DMS53 treated with DMSO at 0.1 percent for 48 hours (cell line): Measurements from ENCODE around the gene KAZALD1.
A peak's percentile ranks its signal among the peaks of the same experiment; 100 is the strongest.
"Not testable (repeated sequence)": the region's sequence is repeated elsewhere in the genome, so short reads cannot be mapped to it uniquely, and the experiment has no call there.

Experiments used
- DNase-seq: peaks from one replicate; lab custom pipeline; 2025; ENCODE audit not compliant: unreplicated experiment; lab: John Stamatoyannopoulos, UW

The KAZALD1 gene

DNA sequence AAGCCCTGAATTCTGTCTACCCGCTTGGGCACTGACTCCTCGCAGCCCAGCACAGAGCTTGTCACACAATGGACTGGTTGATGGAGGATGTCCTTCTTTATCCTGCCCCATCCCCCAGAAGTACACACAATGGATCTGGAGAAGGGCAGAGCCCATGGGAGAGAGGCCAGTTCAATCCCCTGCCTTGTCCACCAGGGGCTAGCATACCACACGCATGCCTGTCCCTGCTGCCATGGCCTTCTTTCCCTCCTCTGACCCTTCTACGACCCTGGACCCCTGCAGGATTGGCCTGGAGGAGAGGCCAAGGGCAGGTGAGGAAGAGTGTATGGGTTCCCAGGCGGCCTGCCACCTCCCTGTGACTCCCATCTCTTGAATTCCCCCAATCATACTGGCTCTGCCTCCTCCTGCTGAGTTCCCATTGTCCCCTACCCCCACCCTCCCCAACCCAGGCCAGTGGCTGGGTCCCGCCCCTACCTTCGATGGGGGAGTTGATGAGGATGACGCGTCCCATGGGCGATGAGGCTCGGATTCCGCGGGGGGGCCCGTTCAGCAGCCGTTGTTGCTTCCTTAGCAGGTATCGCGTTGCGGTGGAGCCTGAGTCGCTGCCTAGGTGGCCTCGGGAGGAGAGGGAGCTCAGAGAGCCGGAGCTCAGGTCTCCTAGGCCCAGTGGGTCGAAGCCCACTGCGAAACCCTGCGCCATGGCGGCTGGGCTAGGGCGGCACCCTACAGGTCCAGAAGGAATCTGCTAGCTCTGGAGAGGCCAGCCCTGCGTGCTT, 32.1 kb upstream of the KAZALD1 start:
- DNase-seq, result no peak

DNA sequence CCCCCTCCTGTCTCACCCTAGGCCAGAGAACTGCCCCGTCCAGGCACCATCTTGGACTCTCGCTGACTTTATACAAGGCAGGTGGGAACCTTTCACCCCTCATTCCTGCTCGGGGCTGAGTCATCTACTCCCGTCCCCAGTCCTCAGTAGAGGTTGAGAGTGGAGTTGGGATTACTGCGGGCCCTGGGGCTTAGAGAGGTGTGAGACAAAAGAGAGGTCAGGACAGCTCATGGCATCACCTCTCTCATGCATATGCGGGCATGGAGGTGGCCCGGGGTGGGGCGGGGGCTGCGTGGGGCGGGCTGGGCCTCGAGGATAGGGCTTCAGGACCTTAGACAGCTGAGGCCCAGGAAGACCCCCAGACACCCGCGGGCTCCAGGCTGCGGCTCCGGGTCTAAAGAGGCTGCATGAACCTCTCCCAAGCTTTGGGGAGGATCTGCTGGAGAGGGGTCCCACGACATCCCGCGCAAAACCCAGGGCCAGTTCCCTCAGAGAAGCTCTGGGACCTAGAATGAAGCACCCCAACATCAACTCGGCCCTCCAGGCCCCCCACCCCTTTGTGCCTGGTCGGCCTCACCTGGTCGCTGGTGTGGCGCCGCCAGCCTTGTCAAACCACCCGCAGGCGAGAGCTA, 31.2 kb upstream of the KAZALD1 start:
- no peak for DNase-seq

DNA sequence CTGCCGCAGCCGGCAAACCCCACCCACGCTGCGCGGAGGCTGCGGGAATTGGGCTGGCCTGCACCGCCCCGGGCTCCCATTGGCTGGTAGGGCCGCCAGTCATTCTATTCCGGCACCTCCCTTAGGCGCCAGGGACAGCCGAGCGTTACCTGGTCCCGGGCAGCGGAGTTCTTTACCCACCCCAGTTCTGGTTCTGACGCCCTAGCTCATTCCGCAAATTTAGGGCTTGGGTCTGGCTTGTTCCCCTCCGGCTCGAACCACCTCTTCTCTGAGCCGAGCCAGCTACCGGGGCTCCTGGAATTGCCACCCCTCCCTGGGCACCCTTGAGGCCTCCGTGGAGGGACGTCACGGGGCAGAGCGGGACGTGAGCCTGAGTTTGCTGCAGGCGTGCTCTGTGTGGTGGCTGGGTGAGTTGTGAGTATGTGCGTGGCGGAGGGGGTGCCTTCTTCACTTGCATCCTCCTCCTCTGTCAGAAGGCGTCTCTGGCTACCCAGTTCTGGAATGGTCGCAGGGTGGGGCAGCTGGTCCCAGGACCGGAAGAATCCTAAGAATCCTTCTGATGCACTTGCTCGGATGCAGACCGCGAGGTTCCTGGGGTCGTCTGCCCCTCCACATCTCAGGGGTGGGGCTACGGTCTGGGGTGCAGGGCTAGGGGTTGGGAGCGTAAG, 30.5 kb upstream of the KAZALD1 start, which contains the start of the genes PDZD7 and SFXN3:
TSS of gene PDZD7 (minus strand) at position 2 of the 668 bp plus-strand sequence. CDS start 910 bp downstream, outside the sequence.
TSS of gene SFXN3 (plus strand) at position 107 of the 668 bp plus-strand sequence. CDS start 3,461 bp downstream, outside the sequence.
- peak; percentile 82 for DNase-seq

DNA sequence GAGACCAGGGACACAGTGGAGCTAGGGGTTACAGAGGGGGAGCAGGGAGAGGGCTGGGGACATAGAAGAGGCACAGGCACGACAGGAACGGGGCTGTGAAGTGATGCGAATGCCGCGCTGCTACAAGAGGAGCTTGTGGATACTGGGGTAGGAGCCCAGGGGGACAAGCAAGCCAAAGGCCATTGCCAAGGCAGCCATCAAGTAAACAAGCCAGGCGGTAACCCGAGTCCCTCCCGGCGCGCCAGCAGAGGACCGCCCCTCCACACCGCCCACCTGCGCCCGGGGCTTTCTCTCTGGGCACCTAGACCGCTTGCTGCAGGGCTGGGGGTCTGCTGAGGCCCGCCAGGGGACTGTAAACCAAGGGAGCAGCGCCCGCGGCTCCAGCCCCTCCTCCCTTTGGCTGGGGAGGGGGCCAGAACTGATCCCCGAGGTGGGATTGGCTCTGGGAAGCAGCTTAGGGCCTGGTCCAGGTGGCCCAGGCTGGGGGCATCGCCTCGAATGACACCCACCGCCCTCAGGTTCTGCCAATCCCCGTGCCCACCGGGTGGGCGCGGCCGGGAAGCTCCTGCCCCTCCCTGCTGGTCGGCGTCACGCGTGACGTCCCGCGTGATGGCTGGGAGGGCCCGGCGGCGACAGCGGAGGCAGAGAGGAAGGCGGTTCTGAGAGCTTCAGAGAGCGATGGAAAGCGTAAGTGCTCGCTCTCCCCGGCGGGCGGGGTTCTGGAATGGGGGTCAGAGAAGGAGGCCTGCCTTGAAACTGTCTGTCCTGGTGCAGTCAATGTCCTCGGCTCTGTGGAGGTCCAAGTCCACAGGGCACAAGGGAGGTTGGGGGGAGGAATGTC, 29.8 kb upstream of the KAZALD1 start:
- DNase-seq, result peak; percentile 28

DNA sequence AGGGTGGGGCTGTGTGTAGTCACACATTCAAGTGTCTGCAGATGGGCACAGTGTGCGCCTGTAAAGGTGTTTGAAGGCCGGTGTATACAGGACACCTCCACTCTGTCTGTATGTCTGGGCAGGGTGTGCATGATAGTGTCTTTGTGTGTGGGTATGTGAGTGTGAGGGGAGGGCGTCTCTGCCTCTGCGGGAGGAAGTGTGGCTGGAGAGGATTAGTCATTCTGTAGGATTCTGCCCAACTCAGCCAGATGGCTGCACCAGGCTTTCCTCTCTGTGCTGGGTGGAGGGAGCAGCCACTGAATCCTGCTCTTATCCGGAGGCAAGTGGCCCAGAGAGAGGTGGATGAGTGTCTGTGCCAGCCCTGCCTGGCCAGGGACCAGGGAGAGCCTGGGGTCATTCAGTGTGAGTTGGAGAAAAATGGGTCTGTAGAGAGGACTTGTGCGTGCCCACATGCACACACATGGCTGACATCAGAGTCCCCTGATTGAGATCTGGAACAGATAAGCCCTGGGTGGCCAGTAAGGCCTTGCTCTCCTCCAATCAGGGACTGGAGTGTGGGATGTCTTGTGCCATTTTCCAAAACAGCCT, 29.1 kb upstream of the KAZALD1 start:
- DNase-seq, result peak; percentile 59

DNA sequence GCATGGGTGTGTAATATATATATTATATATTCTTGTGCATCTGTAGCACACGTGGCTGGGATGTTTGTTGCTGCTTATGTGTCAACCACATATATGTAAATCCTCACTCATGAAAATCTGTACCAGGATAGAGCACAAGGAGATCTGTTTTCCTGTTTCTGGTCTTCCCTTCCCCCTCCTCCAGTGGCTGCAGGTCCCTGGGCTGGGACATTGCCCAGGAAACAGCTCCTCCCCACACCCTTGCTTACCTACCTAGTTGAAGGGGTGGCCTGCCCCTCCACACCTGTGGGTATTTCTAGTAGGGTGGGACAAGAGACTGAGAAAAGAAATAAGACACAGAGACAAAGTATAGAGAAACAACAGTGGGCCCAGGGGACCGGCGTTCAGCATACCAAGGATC, 28.5 kb upstream of the KAZALD1 start:
- no peak for DNase-seq

DNA sequence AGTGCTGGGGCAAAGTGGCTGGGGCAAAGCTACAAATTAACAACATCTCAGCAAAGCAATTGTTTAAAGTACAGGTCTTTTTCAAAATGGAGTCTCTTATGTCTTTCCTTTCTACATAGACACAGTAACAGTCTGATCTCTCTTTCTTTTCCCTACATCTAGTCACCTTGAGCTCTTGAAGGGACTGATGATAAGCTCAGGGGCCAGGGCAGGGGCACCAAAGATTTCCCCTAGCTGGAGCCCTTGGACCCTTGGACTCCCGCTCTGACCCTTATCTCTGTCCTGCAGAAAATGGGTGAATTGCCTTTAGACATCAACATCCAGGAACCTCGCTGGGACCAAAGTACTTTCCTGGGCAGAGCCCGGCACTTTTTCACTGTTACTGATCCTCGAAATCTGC, 27.4 kb upstream of the KAZALD1 start:
- not testable (repeated sequence) for DNase-seq

DNA sequence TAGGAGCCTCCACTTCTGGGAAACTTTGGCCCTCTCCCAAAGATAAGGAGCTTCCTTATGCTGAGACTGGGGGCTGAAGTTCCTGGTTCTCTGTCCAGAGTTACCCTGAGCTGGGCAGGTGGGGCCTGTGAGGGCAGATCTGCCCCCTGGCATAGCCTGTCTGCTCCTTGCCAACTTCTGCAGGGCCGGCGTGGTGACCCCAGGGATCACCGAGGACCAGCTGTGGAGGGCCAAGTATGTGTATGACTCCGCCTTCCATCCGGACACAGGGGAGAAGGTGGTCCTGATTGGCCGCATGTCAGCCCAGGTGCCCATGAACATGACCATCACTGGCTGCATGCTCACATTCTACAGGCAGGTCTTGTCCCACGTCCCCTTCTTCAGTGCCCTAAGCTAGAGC, 26.5 kb upstream of the KAZALD1 start:
- no peak for DNase-seq

DNA sequence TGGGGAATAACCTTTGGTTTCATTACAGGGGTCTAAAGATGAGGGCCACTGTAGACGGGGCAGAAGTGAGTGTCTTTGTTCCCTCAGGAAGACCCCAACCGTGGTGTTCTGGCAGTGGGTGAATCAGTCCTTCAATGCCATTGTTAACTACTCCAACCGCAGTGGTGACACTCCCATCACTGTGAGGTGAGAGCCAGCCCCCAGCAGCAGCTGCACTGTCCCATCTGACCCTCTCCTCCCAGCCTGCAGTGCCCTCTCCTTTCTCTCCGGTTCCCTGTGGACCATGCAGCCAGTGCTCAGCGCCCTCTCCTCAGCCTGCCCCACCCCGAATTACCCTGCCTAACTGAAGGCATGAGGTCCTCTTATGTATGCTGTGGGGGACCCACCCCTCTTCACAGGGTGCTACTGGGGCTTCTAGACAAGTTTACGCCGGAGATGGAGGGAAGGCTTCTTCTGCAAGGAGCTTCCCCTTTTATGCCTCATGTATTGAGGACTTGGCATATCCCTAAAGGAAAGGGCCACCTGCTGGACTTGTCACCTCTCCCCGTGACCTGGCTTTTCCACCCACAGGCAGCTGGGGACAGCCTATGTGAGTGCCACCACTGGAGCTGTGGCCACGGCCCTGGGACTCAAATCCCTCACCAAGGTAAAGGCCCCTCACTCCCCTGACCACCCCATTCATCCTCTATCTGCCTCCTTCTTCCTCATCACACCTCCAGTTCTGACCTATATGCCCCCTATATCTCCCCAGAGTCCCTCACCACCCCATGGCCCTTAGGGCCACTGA, 25.7 kb upstream of the KAZALD1 start:
- DNase-seq, result no peak

DNA sequence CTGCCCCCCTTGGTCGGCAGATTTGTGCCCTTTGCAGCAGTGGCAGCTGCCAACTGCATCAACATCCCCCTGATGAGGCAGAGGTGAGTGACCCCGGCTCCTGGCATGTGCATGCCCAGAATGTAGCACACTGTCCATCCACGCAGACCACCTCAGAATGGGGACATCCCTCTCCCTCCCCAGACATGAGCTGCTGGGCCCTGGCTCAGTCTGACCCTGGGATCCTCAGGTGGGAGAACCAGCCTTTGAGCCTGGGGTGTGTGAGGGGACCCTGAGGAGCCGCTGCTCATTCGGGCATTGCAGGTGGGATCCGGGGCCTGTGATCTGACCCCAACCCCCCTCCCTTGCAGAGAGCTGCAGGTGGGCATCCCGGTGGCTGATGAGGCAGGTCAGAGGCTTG, 25.1 kb upstream of the KAZALD1 start:
- no peak for DNase-seq

DNA sequence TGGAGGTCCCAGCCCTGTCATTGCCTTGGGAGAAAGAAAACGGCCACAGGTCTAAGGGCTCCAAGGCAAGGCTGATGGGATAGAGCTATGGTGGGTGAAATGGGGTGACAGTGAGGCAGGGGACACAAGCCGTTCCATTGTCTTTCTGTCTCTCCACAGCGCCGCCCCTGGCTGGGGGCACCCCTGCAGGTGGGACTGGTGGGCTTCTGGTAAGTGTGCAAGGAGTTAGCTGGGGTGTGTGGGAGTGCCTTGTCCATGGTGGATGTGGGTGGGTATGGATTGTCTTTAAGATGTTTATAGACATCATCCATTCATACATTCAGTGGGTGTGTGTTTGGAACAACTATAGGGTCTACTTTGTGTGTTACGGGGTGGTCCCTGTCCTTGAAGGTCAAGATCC, 23.3 kb upstream of the KAZALD1 start:
- DNase-seq, result no peak

DNA sequence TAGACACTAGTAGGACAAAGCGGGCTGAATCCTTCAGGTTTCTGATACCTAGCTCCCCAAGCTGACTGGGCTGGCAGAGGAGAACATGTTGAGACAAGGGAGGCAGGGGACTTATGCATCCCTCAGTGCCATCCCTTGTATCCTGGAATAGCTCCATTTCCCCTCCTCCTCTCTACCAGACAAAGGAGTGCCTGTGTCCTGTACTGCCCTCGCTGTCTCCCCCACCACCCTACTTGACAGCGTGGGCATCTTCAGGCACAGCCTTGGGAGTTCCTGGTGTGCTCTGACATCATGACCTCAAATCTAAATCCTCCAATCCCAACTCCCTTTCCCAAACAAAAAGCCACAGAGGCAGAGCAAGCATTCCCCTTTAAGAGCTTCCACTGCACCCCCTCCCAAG, 21.7 kb upstream of the KAZALD1 start:
- no peak for DNase-seq

DNA sequence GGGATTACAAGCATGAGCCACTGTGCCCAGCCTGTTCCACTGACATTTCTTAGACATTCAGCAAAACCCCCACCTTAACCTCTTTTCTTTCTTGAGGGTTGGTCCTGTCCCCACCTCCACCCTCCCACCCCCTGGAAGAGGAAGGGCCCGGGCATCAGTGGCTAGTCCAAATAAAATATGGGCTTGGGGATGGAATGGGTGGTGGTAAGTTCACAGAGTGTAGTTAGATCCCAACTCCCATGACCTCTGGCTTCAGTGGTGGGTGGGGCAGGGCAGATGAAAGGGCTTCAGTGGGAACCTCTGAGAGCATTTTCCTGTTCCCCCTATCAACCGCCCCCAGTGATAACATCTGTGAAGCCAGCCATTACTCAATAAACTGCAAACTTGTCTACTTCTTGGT, 20.9 kb upstream of the KAZALD1 start:
- no peak for DNase-seq

DNA sequence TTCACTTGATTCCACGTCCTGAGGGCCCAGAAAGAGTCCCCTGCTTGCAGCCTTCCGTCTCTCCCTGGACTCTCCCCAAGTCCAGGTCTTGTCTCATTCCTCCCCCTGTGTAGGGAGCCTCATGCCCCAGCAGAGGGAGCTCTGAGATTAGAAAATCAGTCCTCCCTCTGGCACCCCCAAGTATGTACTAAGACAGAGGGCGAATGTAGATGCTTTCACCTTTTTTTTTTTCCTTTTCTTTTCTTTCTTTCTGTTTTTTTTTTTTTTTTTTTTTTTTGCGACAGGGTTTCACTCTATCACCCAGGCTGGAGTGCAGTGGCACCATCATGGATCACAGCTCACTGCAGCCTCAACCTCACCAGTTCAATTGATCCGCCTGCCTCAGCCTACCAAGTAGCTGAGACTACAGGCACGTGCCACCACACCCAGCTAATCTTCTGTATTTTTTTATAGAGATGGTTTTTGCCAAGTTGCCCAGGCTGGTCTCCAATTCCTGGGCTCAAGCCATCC, 20.5 kb upstream of the KAZALD1 start:
- DNase-seq, result peak; percentile 57

DNA sequence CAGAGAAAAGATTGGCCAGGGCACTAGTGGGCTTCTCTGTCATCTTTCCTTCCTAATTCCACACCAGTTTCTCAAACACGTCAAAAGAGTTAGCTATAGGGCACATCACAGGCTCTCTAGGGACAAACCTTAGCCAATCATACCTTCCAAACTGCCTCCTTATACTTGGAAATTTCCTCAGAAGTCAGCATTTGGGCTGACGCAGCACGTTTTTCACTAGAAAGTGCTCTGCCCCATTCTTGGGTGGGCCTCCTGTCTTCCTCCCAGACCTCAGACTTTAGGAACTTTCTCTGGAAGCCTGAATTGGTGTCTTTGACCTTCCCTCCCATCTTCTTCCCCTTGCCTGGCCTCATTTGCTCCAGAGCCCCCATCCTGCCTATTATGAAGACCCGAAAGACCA, 19.7 kb upstream of the KAZALD1 start:
- no peak for DNase-seq

DNA sequence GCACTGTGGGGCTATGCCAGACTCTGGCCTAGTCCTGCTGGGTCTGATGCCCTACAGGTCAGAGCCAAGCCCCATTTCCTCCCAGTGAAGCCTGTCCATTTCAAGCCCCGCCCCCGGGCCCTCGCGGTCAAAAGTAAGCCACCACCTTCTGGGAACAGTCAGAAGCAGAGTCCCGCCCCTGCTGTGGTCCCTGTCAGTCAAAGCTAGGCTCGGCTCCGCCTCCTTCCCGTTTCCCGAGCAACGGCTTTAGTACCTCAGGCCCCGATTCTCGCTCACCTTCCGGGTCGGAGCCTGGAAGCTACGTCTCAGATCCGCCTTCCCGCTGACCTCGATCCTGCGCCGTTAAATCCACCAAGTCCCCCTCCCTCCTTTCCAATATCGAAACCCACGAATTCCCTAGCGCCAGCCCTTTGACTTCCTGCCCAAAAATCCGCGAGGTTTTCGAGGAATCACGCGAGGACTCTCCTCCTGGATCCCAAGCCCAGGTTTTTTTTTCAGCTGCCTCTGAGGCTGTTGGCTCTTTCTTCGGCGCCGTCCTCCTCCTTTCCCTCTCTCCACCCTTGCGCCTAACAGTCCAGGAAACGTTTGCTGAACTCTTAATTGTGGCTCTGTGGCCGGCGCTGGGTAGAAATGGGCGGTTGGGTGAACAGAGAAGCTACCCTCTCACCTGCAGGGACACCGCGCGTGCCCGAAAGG, 19.0 kb upstream of the KAZALD1 start:
- DNase-seq, result peak; percentile 97

DNA sequence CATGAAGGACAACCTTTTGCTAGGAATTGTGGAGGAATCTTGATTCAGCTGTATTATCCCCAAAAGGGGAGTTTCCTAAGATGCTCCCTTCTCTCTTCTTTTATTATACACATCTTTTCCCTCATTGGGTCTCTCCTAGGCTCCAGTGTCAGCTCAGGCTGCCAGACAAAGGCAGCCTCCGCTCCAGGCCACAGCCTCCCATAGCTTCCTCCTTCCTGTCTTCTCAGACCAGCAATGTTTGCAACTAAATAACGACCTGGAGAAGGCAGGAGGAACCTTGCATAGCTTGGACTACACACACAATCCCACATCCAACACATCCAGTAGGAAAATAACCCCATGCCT, 18.5 kb upstream of the KAZALD1 start:
- DNase-seq, result no peak

DNA sequence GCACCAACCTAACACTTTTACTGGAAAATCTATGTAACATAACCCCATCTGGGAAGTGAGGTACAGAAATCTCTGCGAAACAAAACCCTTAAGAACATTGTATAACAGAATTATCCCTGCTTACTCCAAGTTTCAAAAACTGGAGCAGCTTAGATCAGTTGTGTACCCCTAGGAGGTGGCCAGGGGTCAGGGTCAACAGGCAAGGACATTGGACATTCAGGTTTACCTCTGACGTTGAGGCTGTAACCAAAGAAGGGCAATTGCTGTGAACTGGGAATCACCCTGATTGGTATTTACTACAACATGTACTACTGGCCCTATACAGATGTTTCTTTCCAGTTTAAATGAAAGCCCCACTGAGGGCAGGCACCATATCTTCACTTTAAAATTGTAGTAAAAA, 17.7 kb upstream of the KAZALD1 start:
- DNase-seq, result no peak
